H9 (cell line): Measurements from ENCODE around the gene MAPK11. TPM values are rescaled to one million over a fixed set of nuclear protein-coding genes. Genes with fewer than 3 reads are reported as not detected.

ENCODE experiments used
- DNase-seq: peaks from one replicate; pipeline ENCODE4 v3.0.0-alpha.2; 2017
- H2AFZ ChIP-seq: one replicate; pipeline ENCODE4 v1.6.1; 2013; ENCODE audit warnings: mild to moderate bottlenecking, low read length, control low read depth, moderate library complexity
- H2AK5ac ChIP-seq: 2 replicates; pipeline ENCODE4 v1.6.1; 2013; ENCODE audit warnings: low read length, control low read depth, mixed read lengths; ENCODE audit not compliant: insufficient read length
- H2BK120ac ChIP-seq: one replicate; pipeline ENCODE4 v1.6.1; 2013; ENCODE audit warnings: low read depth, mild to moderate bottlenecking, low read length, control low read depth, inconsistent platforms; ENCODE audit not compliant: poor library complexity, severe bottlenecking
- H2BK12ac ChIP-seq: 2 replicates; pipeline ENCODE4 v1.6.1; 2013; ENCODE audit warnings: low read length, control low read depth, mixed read lengths, low read depth; ENCODE audit not compliant: insufficient read length
- H2BK15ac ChIP-seq: 2 replicates; pipeline ENCODE4 v1.6.1; 2013; ENCODE audit warnings: low read depth, low read length, control low read depth
- H2BK20ac ChIP-seq: one replicate; pipeline ENCODE4 v1.6.1; 2013; ENCODE audit warnings: low read depth, mild to moderate bottlenecking, low read length, control low read depth, inconsistent platforms; ENCODE audit not compliant: poor library complexity, severe bottlenecking
- H2BK5ac ChIP-seq: 2 replicates; pipeline ENCODE4 v1.6.1; 2013; ENCODE audit warnings: low read length, control low read depth, mixed read lengths; ENCODE audit not compliant: insufficient read length
- H3K14ac ChIP-seq: 2 replicates; pipeline ENCODE4 v1.6.1; 2013; ENCODE audit warnings: low read length, control low read depth; ENCODE audit not compliant: insufficient read depth
- H3K18ac ChIP-seq: 2 replicates; pipeline ENCODE4 v1.6.1; 2013; ENCODE audit warnings: low read depth, mild to moderate bottlenecking, mixed read lengths, low read length, control low read depth; ENCODE audit not compliant: insufficient read length
- H3K23ac ChIP-seq: 2 replicates; pipeline ENCODE4 v1.6.1; 2013; ENCODE audit warnings: low read length, control low read depth, mixed read lengths, low read depth; ENCODE audit not compliant: insufficient read length
- H3K23me2 ChIP-seq: 2 replicates; pipeline ENCODE4 v1.6.1; 2013; ENCODE audit warnings: low read depth, mild to moderate bottlenecking, mixed read lengths, low read length, control low read depth; ENCODE audit not compliant: insufficient read length, poor library complexity, severe bottlenecking
- H3K27ac ChIP-seq: 2 replicates; pipeline ENCODE4 v1.5.1; 2013; ENCODE audit warnings: low read length, control low read depth, mixed read lengths, low read depth; ENCODE audit not compliant: insufficient read length
- H3K27me3 ChIP-seq: 2 replicates; pipeline ENCODE4 v1.6.1; 2013; ENCODE audit warnings: low read length, control low read depth, inconsistent platforms; ENCODE audit not compliant: insufficient read depth
- H3K4ac ChIP-seq: 2 replicates; pipeline ENCODE4 v1.6.1; 2013; ENCODE audit warnings: low read depth, mild to moderate bottlenecking, control low read depth, inconsistent platforms, low read length, moderate library complexity
- H3K4me1 ChIP-seq: 2 replicates; pipeline ENCODE4 v1.6.1; 2013; ENCODE audit warnings: low read length, control low read depth, inconsistent platforms; ENCODE audit not compliant: insufficient read depth
- H3K4me2 ChIP-seq: 2 replicates; pipeline ENCODE4 v1.6.1; 2013; ENCODE audit warnings: low read length, control low read depth, mixed read lengths; ENCODE audit not compliant: insufficient read length, insufficient read depth
- H3K56ac ChIP-seq: 2 replicates; pipeline ENCODE4 v1.6.1; 2013; ENCODE audit warnings: low read depth, mild to moderate bottlenecking, mixed read lengths, low read length, control low read depth; ENCODE audit not compliant: insufficient read length
- H3K79me1 ChIP-seq: 2 replicates; pipeline ENCODE4 v1.6.1; 2013; ENCODE audit warnings: low read depth, mild to moderate bottlenecking, moderate library complexity, low read length, control low read depth, inconsistent platforms; ENCODE audit not compliant: insufficient read depth, poor library complexity, severe bottlenecking
- H3K79me2 ChIP-seq: 2 replicates; pipeline ENCODE4 v1.6.1; 2013; ENCODE audit warnings: low read length, control low read depth, inconsistent platforms; ENCODE audit not compliant: insufficient read depth
- H3K9ac ChIP-seq: 2 replicates; pipeline ENCODE4 v1.6.1; 2013; ENCODE audit warnings: low read length, control low read depth, mixed read lengths; ENCODE audit not compliant: insufficient read length; ENCODE audit errors: extremely low read depth
- H3K9me3 ChIP-seq: one replicate; pipeline ENCODE4 v1.6.1; 2013; ENCODE audit warnings: low read depth, low read length, inconsistent platforms; ENCODE audit not compliant: control insufficient read depth
- H3T11ph ChIP-seq: one replicate; pipeline ENCODE4 v1.6.1; 2013; ENCODE audit warnings: mild to moderate bottlenecking, low read length, control low read depth, inconsistent platforms
- H4K20me1 ChIP-seq: one replicate; pipeline ENCODE4 v1.6.1; 2013; ENCODE audit not compliant: control insufficient read depth, insufficient read length, insufficient read depth
- H4K5ac ChIP-seq: 2 replicates; pipeline ENCODE4 v1.6.1; 2013; ENCODE audit warnings: low read depth, mild to moderate bottlenecking, mixed read lengths, low read length, control low read depth; ENCODE audit not compliant: insufficient read length
- H4K8ac ChIP-seq: replicated peaks from 2 replicates; pipeline ENCODE4 v1.6.1; 2013; ENCODE audit warnings: low read length, control low read depth, mixed read lengths, low read depth; ENCODE audit not compliant: insufficient read length
- H4K91ac ChIP-seq: 2 replicates; pipeline ENCODE4 v1.6.1; 2013; ENCODE audit warnings: low read depth, mild to moderate bottlenecking, moderate library complexity, mixed read lengths, low read length, control low read depth; ENCODE audit not compliant: insufficient read length
- H3K27ac Mint-ChIP-seq, 3 experiments: 2 replicates in 2 of 3; 3 replicates in 1 of 3; pipeline ENCODE4 v1.8.0; 2020 to 2021; ENCODE audit warnings: mixed read lengths in 3 of 3, mild to moderate bottlenecking in 1 of 3, moderate library complexity in 1 of 3
- H3K27me3 Mint-ChIP-seq: 2 replicates; pipeline ENCODE4 v1.8.0; 2021; ENCODE audit warnings: low read depth, mild to moderate bottlenecking, moderate library complexity, mixed read lengths
- H3K36me3 Mint-ChIP-seq, 3 experiments: 2 replicates in 2 of 3; 3 replicates in 1 of 3; pipeline ENCODE4 v1.8.0; 2020 to 2021; ENCODE audit warnings: low read depth in 3 of 3, mixed read lengths in 3 of 3; ENCODE audit not compliant: insufficient read depth in 1 of 3
- H3K4me1 Mint-ChIP-seq, 2 experiments: 2 replicates each; pipeline ENCODE4 v1.8.0; 2020; ENCODE audit warnings: mixed read lengths in 2 of 2
- H3K4me3 Mint-ChIP-seq, 2 experiments: 2 replicates in 1 of 2; 3 replicates in 1 of 2; pipeline ENCODE4 v1.8.0; 2020 to 2021; ENCODE audit warnings: mild to moderate bottlenecking in 2 of 2, mixed read lengths in 2 of 2, moderate library complexity in 1 of 2
- H3K9me3 Mint-ChIP-seq, 2 experiments: 2 replicates in 1 of 2; 3 replicates in 1 of 2; pipeline ENCODE4 v1.8.0; 2020; ENCODE audit warnings: mild to moderate bottlenecking in 2 of 2, mixed read lengths in 2 of 2, moderate library complexity in 1 of 2
- CTCF ChIP-seq: fragments of 200-600 bp; sonication (generic); conservative IDR thresholded peaks from 3 replicates; pipeline ENCODE4 v1.8.0; 2021; ENCODE audit warnings: antibody characterized with exemption, mild to moderate bottlenecking
- WGBS: extraction: QIAGEN DNeasy Blood & Tissue Kit; methylation state at CpG from one replicate; pipeline ENCODE4 v1.1.7; 2013; ENCODE audit warnings: missing lambda C conversion rate, low lambda C conversion rate, mixed read lengths; ENCODE audit not compliant: insufficient read length; ENCODE audit errors: extremely low coverage; 5-methylcytosine and 5-hydroxymethylcytosine counted together
- total RNA-seq: library from RNA; stranded (reverse); gene quantifications from 2 replicates; pipeline ENCODE4 v1.2.1, GENCODE V29; 2021

Gene MAPK11
- total RNA-seq, 1 experiment from 2014 or later, result 1.5 TPM

- no peaks in the 10 kb centered on the region for H4K20me1 ChIP-seq
- H3K27ac Mint-ChIP-seq, result no peak overlapping the region
Observed at GRCh38 chr22:50281384-50281760, 11.2 kb upstream of the MAPK11 start.

More at GRCh38 chr22:50281384-50281760, 11.2 kb upstream of the MAPK11 start:
- Mint-ChIP-seq H3K36me3 (peaks cover 34 to 62% (median 59%) of the 10 kb centered on the region in 3 experiments), H3K4me3 (no peak overlapping the region), H3K4me1 (no peaks in the 10 kb centered on the region), H3K27me3 (no peaks in the 10 kb centered on the region), H3K9me3 (peaks cover 5 to 6% of the 10 kb centered on the region in 2 experiments; a peak in 3 of 5 replicates)
- Histone ChIP-seq H3K4ac (no peak overlapping the region), H3K27ac (no peak overlapping the region), H3K4me1 (no peaks in the 10 kb centered on the region), H2AK5ac (no peak overlapping the region), H2BK5ac (no peak overlapping the region), H3K79me1 (no peaks in the 10 kb centered on the region), H3K4me2 (no peak overlapping the region), H4K91ac (no peak overlapping the region), H2BK15ac (no peak overlapping the region), H4K5ac (no peak overlapping the region), H3K79me2 (no peaks in the 10 kb centered on the region), H3K23me2 (peaks cover 3% of the 10 kb centered on the region), H3K23ac (no peak overlapping the region), H2AFZ (no peak overlapping the region), H4K8ac (no peak overlapping the region), H2BK20ac (no peak overlapping the region), H3K9me3 (no peaks in the 10 kb centered on the region), H3K27me3 (no peaks in the 10 kb centered on the region), H3K56ac (no peak overlapping the region), H3K14ac (no peak overlapping the region), H3K9ac (no peak overlapping the region), H2BK120ac (no peak overlapping the region), H3T11ph (no peak overlapping the region), H3K18ac (no peak overlapping the region), H2BK12ac (no peak overlapping the region)
- no peak for DNase-seq
- no peak for TF ChIP-seq CTCF
- no CpG with 5 or more reads among the region's 36 CpGs for WGBS
